GM19372 (cell line): ENCODE measurements around the gene ING3.

Source experiments
- ATAC-seq: cut with Tn5 transposase; IDR thresholded peaks from one replicate; pipeline ENCODE4 v1.9.1; 2021; ENCODE audit warnings: mild to moderate bottlenecking, low read depth, moderate library complexity; ENCODE audit not compliant: unreplicated experiment

ING3 gene

GRCh38 chr7:121020989-121021969, 70.7 kb downstream of the ING3 start:
- no peak for ATAC-seq

- no peak for ATAC-seq
These were observed 72.6 kb downstream of the ING3 start for GRCh38 chr7:121023194-121023593.

GRCh38 chr7:121023683-121024511, 73.3 kb downstream of the ING3 start:
- ATAC-seq, result no peak

GRCh38 chr7:121024611-121025010, 74.0 kb downstream of the ING3 start:
- ATAC-seq, result no peak

GRCh38 chr7:121026159-121026558, 75.6 kb downstream of the ING3 start:
- no peak for ATAC-seq

GRCh38 chr7:121026577-121027111, 76.1 kb downstream of the ING3 start:
- no peak for ATAC-seq
